HepG2 (cell line): ENCODE measurements around the gene PDZD7. TPM values are rescaled to one million over a fixed set of nuclear protein-coding genes. Genes with fewer than 3 reads are reported as not detected.

ENCODE experiments used
- ATAC-seq: fragments of 200-7000 bp; cut with Tn5 transposase; 3 replicates; pipeline ENCODE4 v1.9.1; 2020; ENCODE audit warnings: mild to moderate bottlenecking, moderate library complexity
- BruUV-seq: library from RNA; stranded (reverse); fragments of 400-500 nt; replicated peaks from 2 replicates; lab custom pipeline; 2021; lab: Mats Ljungman, UMichigan
- CTCF ChIA-PET: fragments of 300-600 bp; formaldehyde crosslinking; extraction: SDS; loops from one replicate; lab custom pipeline; 2021; ENCODE audit warnings: low total read pairs, inconsistent platforms, low intra/inter-chr PET ratio; lab: Yijun Ruan, JAX
- POLR2A ChIA-PET: fragments of 350-600 bp; sonication (Branson Sonifier 250); formaldehyde crosslinking; loops from one replicate; lab custom pipeline; 2020; ENCODE audit warnings: antibody characterized with exemption, inconsistent platforms; lab: Yijun Ruan, JAX
- DNase-seq: peaks from one replicate; pipeline ENCODE4 v3.0.0-alpha.2; 2015; ENCODE audit warnings: low spot score
- FAIRE-seq: peaks from 3 replicates; lab custom pipeline; 2011; peaks lifted over from hg19 to GRCh38; lab: Jason Lieb, UNC
- H2AFZ ChIP-seq: one replicate; pipeline ENCODE4 v1.6.1; 2011; ENCODE audit warnings: low read length, inconsistent platforms
- H3K27ac ChIP-seq: fragments of 300-600 bp; 3 replicates; pipeline ENCODE4 v1.8.0; 2011; ENCODE audit warnings: mixed run types, mild to moderate bottlenecking, mixed read lengths, low read length, inconsistent platforms; ENCODE audit not compliant: insufficient read depth; ENCODE audit errors: extremely low read length
- H3K27me3 ChIP-seq, 2 experiments: fragments of 200-600 bp in 1 of 2; 2 replicates in 1 of 2; 3 replicates in 1 of 2; pipeline versions ENCODE4 v1.6.0 to v1.8.0; 2011; ENCODE audit warnings: low read length in 2 of 2, mild to moderate bottlenecking in 2 of 2, moderate library complexity in 2 of 2, inconsistent platforms in 1 of 2; ENCODE audit not compliant: insufficient read depth in 2 of 2, control insufficient read depth in 1 of 2
- H3K36me3 ChIP-seq, 2 experiments: fragments of 200-600 bp in 1 of 2; replicated peaks in 1 of 2; 2 replicates in 1 of 2; 3 replicates in 1 of 2; pipeline versions ENCODE4 v1.5.1 to v1.8.0; 2011; ENCODE audit warnings: low read length in 2 of 2, inconsistent platforms in 1 of 2; ENCODE audit not compliant: insufficient read depth in 2 of 2, control insufficient read depth in 1 of 2
- H3K4me1 ChIP-seq: 2 replicates; pipeline ENCODE4 v1.5.1; 2012; ENCODE audit warnings: low read length, inconsistent platforms; ENCODE audit not compliant: insufficient read depth
- H3K4me2 ChIP-seq: 2 replicates; pipeline ENCODE4 v1.6.0; 2011; ENCODE audit warnings: low read depth, low read length, inconsistent platforms
- H3K4me3 ChIP-seq, 3 experiments: fragments of 200-600 bp in 1 of 3; sonication (generic), shearing (Covaris generic) in 1 of 3; replicated peaks in 1 of 3; 2 replicates each; pipeline ENCODE4 v1.5.1; 2011 to 2016; ENCODE audit warnings: low read length in 3 of 3, inconsistent platforms in 2 of 3, low read depth in 2 of 3, mild to moderate bottlenecking in 2 of 3, control low read depth in 1 of 3, mixed read lengths in 1 of 3; ENCODE audit not compliant: insufficient read depth in 1 of 3
- H3K79me2 ChIP-seq: one replicate; pipeline ENCODE4 v1.6.1; 2011; ENCODE audit warnings: low read length, inconsistent platforms; ENCODE audit not compliant: insufficient read depth
- H3K9ac ChIP-seq: 2 replicates; pipeline ENCODE4 v1.6.0; 2011; ENCODE audit warnings: mild to moderate bottlenecking, low read depth, low read length, inconsistent platforms; ENCODE audit not compliant: insufficient read depth
- H3K9me3 ChIP-seq: 2 replicates; pipeline ENCODE4 v1.5.1; 2012; ENCODE audit warnings: mild to moderate bottlenecking, low read length
- H4K20me1 ChIP-seq: 2 replicates; pipeline ENCODE4 v1.6.0; 2011; ENCODE audit warnings: inconsistent platforms, mild to moderate bottlenecking, low read length, moderate library complexity; ENCODE audit not compliant: insufficient read depth
- AKAP8 ChIP-seq: sonication (generic); formaldehyde crosslinking; IDR thresholded peaks from 2 replicates; pipeline ENCODE4 v1.5.1; 2020; ENCODE audit warnings: mild to moderate bottlenecking, missing genetic modification reagents
- ATM ChIP-seq: fragments of 450-650 bp; IDR thresholded peaks from 2 replicates; pipeline ENCODE4 v1.7.1; 2017; ENCODE audit warnings: mild to moderate bottlenecking, borderline replicate concordance
- DR1 ChIP-seq: sonication (generic); formaldehyde crosslinking; IDR thresholded peaks from 2 replicates; pipeline ENCODE4 v1.8.0; 2021; ENCODE audit warnings: mild to moderate bottlenecking, missing genetic modification reagents, inconsistent platforms
- GABPA ChIP-seq, 2 experiments: IDR thresholded peaks; 2 replicates each; pipeline ENCODE4 v1.6.1; 2011 to 2016; ENCODE audit warnings: low read depth in 2 of 2, low read length in 1 of 2, missing biosample characterization in 1 of 2, missing genetic modification characterization in 1 of 2
- GATA4 ChIP-seq: sonication (generic); IDR thresholded peaks from 2 replicates; pipeline ENCODE4 v1.6.1; 2016; ENCODE audit warnings: antibody characterized with exemption, low read depth, borderline replicate concordance
- HNRNPUL1 ChIP-seq: fragments of 200-400 bp; formaldehyde crosslinking; IDR thresholded peaks from 2 replicates; pipeline ENCODE4 v1.6.1; 2017; ENCODE audit warnings: low read depth, mild to moderate bottlenecking, low read length, moderate library complexity
- NFE2L1 ChIP-seq: sonication (generic); formaldehyde crosslinking; IDR thresholded peaks from 2 replicates; pipeline ENCODE4 v1.4.0; 2020; ENCODE audit warnings: missing genetic modification reagents, mild to moderate bottlenecking, borderline replicate concordance
- NFYC ChIP-seq: IDR thresholded peaks from 2 replicates; pipeline ENCODE4 v1.6.1; 2016; ENCODE audit warnings: missing genetic modification reagents, missing compliant biosample characterization
- NONO ChIP-seq, 2 experiments: fragments of 450-650 bp in 1 of 2; sonication (generic) in 1 of 2; formaldehyde crosslinking in 1 of 2; IDR thresholded peaks in 1 of 2; conservative IDR thresholded peaks in 1 of 2; 2 replicates each; pipeline versions ENCODE4 v1.6.1 to v1.8.0; 2017 to 2022; ENCODE audit warnings: mild to moderate bottlenecking in 1 of 2, missing genetic modification reagents in 1 of 2, moderate library complexity in 1 of 2
- RXRA ChIP-seq: sonication (generic); formaldehyde crosslinking; IDR thresholded peaks from 2 replicates; pipeline ENCODE4 v1.5.1; 2020; ENCODE audit warnings: missing genetic modification reagents
- ZC3H13 ChIP-seq: sonication (generic); formaldehyde crosslinking; IDR thresholded peaks from 2 replicates; pipeline ENCODE4 v1.8.1; 2023; ENCODE audit warnings: mild to moderate bottlenecking, missing genetic modification reagents, moderate library complexity
- ZNF432 ChIP-seq: sonication (generic); formaldehyde crosslinking; IDR thresholded peaks from 2 replicates; pipeline ENCODE4 v1.5.0; 2020; ENCODE audit warnings: missing genetic modification reagents, mild to moderate bottlenecking, borderline replicate concordance
- ZNF572 ChIP-seq: sonication (generic); formaldehyde crosslinking; IDR thresholded peaks from 2 replicates; pipeline ENCODE4 v1.5.1; 2020; ENCODE audit warnings: mild to moderate bottlenecking, missing genetic modification reagents
- ZNF773 ChIP-seq: sonication (generic); formaldehyde crosslinking; IDR thresholded peaks from 2 replicates; pipeline ENCODE4 v1.4.0; 2020; ENCODE audit warnings: missing genetic modification reagents, borderline replicate concordance
- ZNF790 ChIP-seq: sonication (generic); formaldehyde crosslinking; IDR thresholded peaks from 2 replicates; pipeline ENCODE4 v1.8.0; 2022; ENCODE audit warnings: missing genetic modification reagents, mild to moderate bottlenecking, borderline replicate concordance
- ZUFSP ChIP-seq: sonication (generic); formaldehyde crosslinking; IDR thresholded peaks from 2 replicates; pipeline ENCODE4 v1.9.0; 2021; ENCODE audit warnings: missing genetic modification reagents, mild to moderate bottlenecking, borderline replicate concordance
- WGBS: methylation state at CpG from one replicate; pipeline ENCODE4 v1.1.6; 2017; ENCODE audit warnings: low lambda C conversion rate; 5-methylcytosine and 5-hydroxymethylcytosine counted together
- in situ Hi-C: cut with HindIII; loops from 2 replicates; pipeline ENCODE4 v1.10.0; 2017; ENCODE audit warnings: low pct_unique_long_range_greater_than_20kb; ENCODE audit not compliant: extremely low pct_ligation_motif_present
- intact Hi-C: fragments of 100-400 bp; cut with micrococcal nuclease; formaldehyde crosslinking; loops from one replicate; pipeline ENCODE4 v1.10.0; 2022; ENCODE audit not compliant: unreplicated experiment
- polyA plus RNA-seq, 8 experiments: library from polyadenylated mRNA; depleted of rRNA in 3 of 8; stranded (reverse) in 7 of 8; unstranded in 1 of 8; fragments of >200 nt; fragmentation: Illumina TruSeq in 4 of 8; extraction: Trizol in 4 of 8; gene quantifications; 2 replicates each; pipeline versions ENCODE4 v1.2.1 to v1.2.3, GENCODE V29; 2011 to 2016; ENCODE audit warnings: low read depth in 4 of 8, missing spikeins in 1 of 8, mixed read lengths in 1 of 8; ENCODE audit not compliant: insufficient read depth in 1 of 8
- total RNA-seq, 5 experiments: library from RNA; depleted of rRNA; stranded (reverse); fragments of >200 nt; fragmentation: Illumina TruSeq; extraction: Trizol; gene quantifications; 2 replicates each; pipeline ENCODE4 v1.2.3, GENCODE V29; 2016; ENCODE audit warnings: low read depth in 1 of 5
- TF ChIP-seq, protein P1 (sequence below): sonication (generic); formaldehyde crosslinking; IDR thresholded peaks from 2 replicates; pipeline ENCODE4 v1.4.0; 2020; ENCODE audit warnings: missing genetic modification reagents
- TF ChIP-seq, protein P2 (sequence below): sonication (generic); formaldehyde crosslinking; IDR thresholded peaks from 2 replicates; pipeline ENCODE4 v1.8.0; 2022; ENCODE audit warnings: low read depth, missing genetic modification reagents
- TF ChIP-seq, protein P3 (sequence below): sonication (generic); formaldehyde crosslinking; IDR thresholded peaks from 2 replicates; pipeline ENCODE4 v1.4.0; 2020; ENCODE audit warnings: mild to moderate bottlenecking, low read depth, missing genetic modification reagents

The PDZD7 gene
- total and polyA plus RNA-seq, 2 of the 13 experiments (the other 11 are each of a cell fraction or from before 2014, with no cell fraction given): 0.58 to 0.73 TPM

DNA sequence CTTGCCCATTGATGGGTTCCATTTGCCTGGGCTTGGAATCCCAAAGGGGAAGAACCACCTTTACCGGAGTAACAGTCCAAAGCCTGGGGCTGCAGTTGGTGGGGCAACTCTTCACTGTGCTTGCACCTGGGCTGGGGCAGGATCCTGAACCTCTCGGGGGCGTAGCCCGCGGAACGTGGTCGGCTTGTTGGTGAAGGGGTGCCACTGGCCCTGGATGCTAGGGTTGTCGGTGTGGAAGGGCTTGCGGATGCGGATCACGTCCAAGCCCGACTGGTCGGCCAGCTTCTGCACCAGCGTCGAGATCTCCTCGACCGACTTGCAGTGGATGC, 44.3 kb downstream of the PDZD7 start:
- peak overlapping the region; percentile 83 for H3K9ac ChIP-seq
- H3K27me3 ChIP-seq: no peaks in the 10 kb centered on the region; a peak in 1 of 5 replicates
- in situ Hi-C loops (no loop called here), intact Hi-C loops (no loop called here)
- H3K79me2 ChIP-seq: peaks cover 50% of the 10 kb centered on the region
- H3K4me3 ChIP-seq: peak overlapping the region; percentile 77 to 96 (median 91)
- ChIA-PET CTCF (no interaction called here), POLR2A (interaction anchor here (0.7 to 23.0 kb wide), 5 partner anchors 11 to 105 kb away, joined by 3 to 277 read pairs (median 4); partner anchors contain the start of genes LZTS2 and SEMA4G)
- 0% methylated on average over 1 of the region's 17 CpGs for WGBS
- no peak overlapping the region for H2AFZ ChIP-seq
- H3K9me3 ChIP-seq: no peaks in the 10 kb centered on the region
- peak; percentile 5 for ATAC-seq
- H3K4me1 ChIP-seq: peaks cover 53% of the 10 kb centered on the region
- H3K36me3 ChIP-seq: peaks cover 15 to 58% of the 10 kb centered on the region in 2 experiments
- no peak for DNase-seq
- peak overlapping the region; percentile 83 for H3K27ac ChIP-seq
- TSS peak; percentile 92 for BruUV-seq
- FAIRE-seq: no peak
- H3K4me2 ChIP-seq: peak overlapping the region; percentile 97
- H4K20me1 ChIP-seq: no peaks in the 10 kb centered on the region
- TF ChIP-seq ZC3H13 (CRISPR knock-in tag): no peak
- TF ChIP-seq RXRA (CRISPR knock-in tag): no peak
- no peak for TF ChIP-seq GATA4
- no peak for TF ChIP-seq ZNF773 (CRISPR knock-in tag)
- TF ChIP-seq, protein P1, sequence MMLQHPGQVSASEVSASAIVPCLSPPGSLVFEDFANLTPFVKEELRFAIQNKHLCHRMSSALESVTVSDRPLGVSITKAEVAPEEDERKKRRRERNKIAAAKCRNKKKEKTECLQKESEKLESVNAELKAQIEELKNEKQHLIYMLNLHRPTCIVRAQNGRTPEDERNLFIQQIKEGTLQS: no peak
- no peak for TF ChIP-seq ZUFSP (CRISPR knock-in tag)
- TF ChIP-seq, protein P2, sequence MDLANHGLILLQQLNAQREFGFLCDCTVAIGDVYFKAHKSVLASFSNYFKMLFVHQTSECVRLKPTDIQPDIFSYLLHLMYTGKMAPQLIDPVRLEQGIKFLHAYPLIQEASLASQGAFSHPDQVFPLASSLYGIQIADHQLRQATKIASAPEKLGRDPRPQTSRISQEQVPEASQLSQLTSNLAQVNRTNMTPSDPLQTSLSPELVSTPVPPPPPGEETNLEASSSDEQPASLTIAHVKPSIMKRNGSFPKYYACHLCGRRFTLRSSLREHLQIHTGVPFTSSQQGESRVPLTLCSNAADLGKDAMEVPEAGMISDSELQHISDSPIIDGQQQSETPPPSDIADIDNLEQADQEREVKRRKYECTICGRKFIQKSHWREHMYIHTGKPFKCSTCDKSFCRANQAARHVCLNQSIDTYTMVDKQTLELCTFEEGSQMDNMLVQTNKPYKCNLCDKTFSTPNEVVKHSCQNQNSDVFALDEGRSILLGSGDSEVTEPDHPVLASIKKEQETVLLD: no peak
- TF ChIP-seq ZNF572 (CRISPR knock-in tag): no peak
- TF ChIP-seq ATM: no peak
- TF ChIP-seq, protein P3, sequence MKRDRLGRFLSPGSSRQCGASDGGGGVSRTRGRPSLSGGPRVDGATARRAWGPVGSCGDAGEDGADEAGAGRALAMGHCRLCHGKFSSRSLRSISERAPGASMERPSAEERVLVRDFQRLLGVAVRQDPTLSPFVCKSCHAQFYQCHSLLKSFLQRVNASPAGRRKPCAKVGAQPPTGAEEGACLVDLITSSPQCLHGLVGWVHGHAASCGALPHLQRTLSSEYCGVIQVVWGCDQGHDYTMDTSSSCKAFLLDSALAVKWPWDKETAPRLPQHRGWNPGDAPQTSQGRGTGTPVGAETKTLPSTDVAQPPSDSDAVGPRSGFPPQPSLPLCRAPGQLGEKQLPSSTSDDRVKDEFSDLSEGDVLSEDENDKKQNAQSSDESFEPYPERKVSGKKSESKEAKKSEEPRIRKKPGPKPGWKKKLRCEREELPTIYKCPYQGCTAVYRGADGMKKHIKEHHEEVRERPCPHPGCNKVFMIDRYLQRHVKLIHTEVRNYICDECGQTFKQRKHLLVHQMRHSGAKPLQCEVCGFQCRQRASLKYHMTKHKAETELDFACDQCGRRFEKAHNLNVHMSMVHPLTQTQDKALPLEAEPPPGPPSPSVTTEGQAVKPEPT (CRISPR knock-in tag): no peak
- no peak for TF ChIP-seq DR1
- no peak; the same call in 1 of the 2 replicates for TF ChIP-seq GABPA (IDR thresholded peaks at IDR 0.05; ENCODE audit: low read depth, low read length)
- no peak for TF ChIP-seq GABPA (CRISPR knock-in tag; IDR thresholded peaks at IDR 0.05; ENCODE audit: low read depth)
- no peak for TF ChIP-seq NONO (IDR thresholded peaks at IDR 0.05)
- TF ChIP-seq NONO (CRISPR knock-in tag; conservative IDR thresholded peaks at IDR 0.05): no peak
- TF ChIP-seq AKAP8: no peak; the same call in 1 of the 2 replicates
- TF ChIP-seq HNRNPUL1: no peak
- TF ChIP-seq ZNF432 (CRISPR knock-in tag): no peak
- TF ChIP-seq NFYC (CRISPR knock-in tag): no peak
- TF ChIP-seq NFE2L1: no peak
- 0 out of 2 replicates have a peak, but pooled peaks have one; percentile 26 for TF ChIP-seq ZNF790
